DOHH2 (cell line): ENCODE measurements around the gene AMIGO3.

Source experiments
- EZH2phosphoT487 ChIP-seq: fragments of 200-600 bp; sonication (generic); IDR thresholded peaks from 2 replicates; pipeline ENCODE4 v1.6.1; 2017; ENCODE audit warnings: borderline replicate concordance, mild to moderate bottlenecking, antibody characterized with exemption, low read length, moderate library complexity, mixed read lengths
- TF ChIP-seq, protein P1 (sequence below): fragments of 200-600 bp; sonication (generic); IDR thresholded peaks from one replicate; pipeline ENCODE4 v1.5.1; 2014; ENCODE audit warnings: antibody characterized with exemption, mild to moderate bottlenecking, low read depth, low read length; ENCODE audit not compliant: poor library complexity, severe bottlenecking

DNA sequence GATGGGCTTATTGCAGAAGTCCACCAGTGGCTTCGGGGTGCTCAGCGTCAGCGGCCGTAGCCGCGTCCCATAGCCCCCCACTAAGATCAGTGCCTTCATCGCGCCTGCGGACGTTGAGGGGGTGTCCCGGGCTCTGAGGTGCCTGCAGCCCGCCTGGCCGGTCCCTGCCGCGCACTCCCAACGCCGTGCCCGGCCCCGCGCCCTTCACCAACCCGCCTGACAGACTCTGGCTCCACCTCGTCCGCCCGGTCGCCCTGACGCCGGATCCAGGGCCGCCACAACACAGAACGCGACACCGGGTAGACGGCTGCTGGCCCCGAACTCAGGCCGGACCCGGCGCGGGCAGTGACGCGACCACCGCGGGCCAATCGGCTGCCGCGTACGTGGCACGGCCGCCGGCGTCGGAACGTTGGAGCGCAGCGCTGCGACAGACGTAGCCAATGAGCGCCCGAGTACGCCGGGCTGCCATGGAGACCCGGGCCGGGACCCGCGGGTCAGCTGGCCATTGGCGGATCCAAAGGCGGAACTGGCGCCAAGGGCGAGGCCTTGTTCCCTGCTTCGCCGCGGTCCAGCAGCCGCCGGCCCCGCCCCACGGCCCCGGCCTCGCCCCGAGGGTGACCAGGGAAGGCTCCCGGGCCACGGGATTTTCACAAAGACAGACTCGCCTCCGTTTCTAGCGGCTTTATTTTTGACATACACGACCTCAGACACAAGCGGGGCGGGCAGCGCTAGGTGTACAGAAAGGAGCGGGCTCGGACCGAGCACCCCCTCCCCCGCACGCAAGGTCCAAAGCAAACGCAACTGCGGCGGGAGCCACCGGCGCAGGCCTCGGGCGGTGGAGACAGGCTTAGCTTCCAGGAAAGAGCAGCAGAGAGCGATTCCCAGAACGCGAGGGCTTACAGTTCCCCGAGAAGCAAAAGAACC, 4.4 kb upstream of the AMIGO3 start, which contains the start of gene GMPPB:
- TF ChIP-seq, protein P1, sequence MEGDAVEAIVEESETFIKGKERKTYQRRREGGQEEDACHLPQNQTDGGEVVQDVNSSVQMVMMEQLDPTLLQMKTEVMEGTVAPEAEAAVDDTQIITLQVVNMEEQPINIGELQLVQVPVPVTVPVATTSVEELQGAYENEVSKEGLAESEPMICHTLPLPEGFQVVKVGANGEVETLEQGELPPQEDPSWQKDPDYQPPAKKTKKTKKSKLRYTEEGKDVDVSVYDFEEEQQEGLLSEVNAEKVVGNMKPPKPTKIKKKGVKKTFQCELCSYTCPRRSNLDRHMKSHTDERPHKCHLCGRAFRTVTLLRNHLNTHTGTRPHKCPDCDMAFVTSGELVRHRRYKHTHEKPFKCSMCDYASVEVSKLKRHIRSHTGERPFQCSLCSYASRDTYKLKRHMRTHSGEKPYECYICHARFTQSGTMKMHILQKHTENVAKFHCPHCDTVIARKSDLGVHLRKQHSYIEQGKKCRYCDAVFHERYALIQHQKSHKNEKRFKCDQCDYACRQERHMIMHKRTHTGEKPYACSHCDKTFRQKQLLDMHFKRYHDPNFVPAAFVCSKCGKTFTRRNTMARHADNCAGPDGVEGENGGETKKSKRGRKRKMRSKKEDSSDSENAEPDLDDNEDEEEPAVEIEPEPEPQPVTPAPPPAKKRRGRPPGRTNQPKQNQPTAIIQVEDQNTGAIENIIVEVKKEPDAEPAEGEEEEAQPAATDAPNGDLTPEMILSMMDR = no peak
- no peak for TF ChIP-seq EZH2phosphoT487
